ENCODE results near the gene KCNA1. TPM values are rescaled to one million over a fixed set of nuclear protein-coding genes. Genes with fewer than 3 reads are reported as not detected.

Gene KCNA1
- total and polyA plus RNA-seq, 2 of the 4 experiments (the other 2 are of a cell fraction), result not detected

- Histone ChIP-seq H2AK9ac (replicated peaks; ENCODE audit: low read depth, low read length, poor library complexity) (no peak overlapping the region), H2BK15ac (ENCODE audit: low read depth, low read length) (no peak overlapping the region), H4K5ac (ENCODE audit: low read depth, low read length) (no peak overlapping the region), H3K56ac (ENCODE audit: extremely low read depth, insufficient read depth, low read length) (no peak overlapping the region), H3K18ac (ENCODE audit: low read depth, low read length) (no peak overlapping the region), H3K4me2 (ENCODE audit: low read depth, low read length) (no peak overlapping the region), H3K4me1 (ENCODE audit: control insufficient read depth, insufficient read depth, low read length) (peaks cover 3% of the 10 kb centered on the region; the same call in 1 of the 2 replicates), H3K4ac (ENCODE audit: low read depth, low read length) (no peak overlapping the region), H3K4me3 (ENCODE audit: insufficient read depth, low read depth, low read length) (no peak overlapping the region), H3K79me1 (ENCODE audit: low read depth in 1 of 2, low read length in 2 of 2) (no peaks in the 10 kb centered on the region), H2BK20ac (ENCODE audit: low read depth, low read length) (no peak overlapping the region), H2AFZ (replicated peaks; ENCODE audit: low read length, poor library complexity) (no peak overlapping the region), H3K9me3 (ENCODE audit: control insufficient read depth, insufficient read depth, low read length) (peaks cover 5% of the 10 kb centered on the region; the same call in 1 of the 2 replicates), H3K14ac (replicated peaks; ENCODE audit: low read depth, low read length) (no peak overlapping the region), H3K9ac (ENCODE audit: low read depth, low read length) (no peak overlapping the region), H3K9me1 (ENCODE audit: insufficient read depth, low read length) (no peaks in the 10 kb centered on the region), H3K27me3 (ENCODE audit: control insufficient read depth, insufficient read depth, low read length) (peaks cover 46% of the 10 kb centered on the region), H3K27ac (ENCODE audit: insufficient read depth, low read length) (no peak overlapping the region), H2AK5ac (ENCODE audit: low read depth, low read length) (no peak overlapping the region), H4K91ac (ENCODE audit: insufficient read depth, low read depth, low read length) (no peak overlapping the region), H2BK120ac (ENCODE audit: low read depth, low read length) (no peak overlapping the region), H4K20me1 (ENCODE audit: insufficient read depth, low read length) (no peaks in the 10 kb centered on the region), H2BK5ac (ENCODE audit: low read depth, low read length, poor library complexity, severe bottlenecking) (no peak overlapping the region), H3K36me3 (ENCODE audit: control insufficient read depth, insufficient read depth, low read length) (no peaks in the 10 kb centered on the region), H4K8ac (ENCODE audit: low read depth in 2 of 2, low read length in 2 of 2) (no peak overlapping the region), H3K23ac (ENCODE audit: low read depth, low read length) (no peak overlapping the region)
- no peak for DNase-seq
- WGBS, 2 experiments (ENCODE audit: extremely low coverage in 2 of 2, insufficient read length in 1 of 2), result 4% methylated on average over 5 of the region's 24 CpGs; no CpG with 5 or more reads in 1 of the 2 experiments
- ChIA-PET POLR2A (ENCODE audit: unreplicated experiment) (no interaction called here), CTCF (no interaction called here)
- in situ Hi-C loops (cut with MboI; ENCODE audit: low sequenced_read_pairs), result no loop called here
- BruUV-seq (replicated peaks), result no TSS peak
- TF ChIP-seq POLR2A (IDR thresholded peaks at IDR 0.05; ENCODE audit: low read depth, low read length) (no peak), ELK1 (IDR thresholded peaks at IDR 0.05; ENCODE audit: borderline replicate concordance, low read depth, low read length) (no peak), FOS (IDR thresholded peaks at IDR 0.05; ENCODE audit: low read depth, low read length) (no peak), MAZ (IDR thresholded peaks at IDR 0.05; ENCODE audit: borderline replicate concordance, low read depth, low read length) (no peak), MXI1 (IDR thresholded peaks at IDR 0.05; ENCODE audit: borderline replicate concordance, low read depth, low read length) (no peak), SMC3 (IDR thresholded peaks at IDR 0.05; ENCODE audit: low read depth, low read length) (no peak), BHLHE40 (IDR thresholded peaks at IDR 0.05; ENCODE audit: low read depth, low read length) (no peak), NFE2L2 (IDR thresholded peaks at IDR 0.05; ENCODE audit: low read depth, low read length) (no peak), RAD21 (IDR thresholded peaks at IDR 0.05; ENCODE audit: low read length) (no peak), CEBPB (IDR thresholded peaks at IDR 0.05; ENCODE audit: low read depth, low read length) (no peak)
- intact Hi-C loops (cut with micrococcal nuclease), result no loop called here
- ATAC-seq (ENCODE audit: low read depth), result no peak
- dilution Hi-C loops (cut with HindIII; ENCODE audit: low sequenced_read_pairs, unreplicated experiment), result no loop called here
Measured at GRCh38 chr12:4909410-4909733, 333 bp upstream of the KCNA1 start.

Measured in IMR-90 (cell line).